ENCODE results near the gene SLC35F3.
"Not testable (repeated sequence)": the region's sequence is repeated elsewhere in the genome, so short reads cannot be mapped to it uniquely, and the experiment has no call there.

- not testable (repeated sequence) for TF ChIP-seq CTCF, POLR2A (IDR thresholded peaks at IDR 0.05)
Observed at GRCh38 chr1:234301663-234302062, 397.2 kb downstream of the SLC35F3 start.

All from right lobe of liver (tissue), 4 donors.